ENCODE measurements around the gene PSKH1. TPM values are rescaled to one million over a fixed set of nuclear protein-coding genes. Genes with fewer than 3 reads are reported as not detected.

Gene PSKH1
- 10.7 to 19.5 TPM (median 13.7 TPM) in 3 replicates for polyA plus RNA-seq
- polyA plus RNA-seq (2011; ENCODE audit: low read depth) = 2.1 TPM
- polyA plus RNA-seq (2011; cell fraction: cytosol; rRNA removed) = 13.7 and 22.7 TPM in 2 replicates
- polyA plus RNA-seq (2011; cell fraction: nucleus; rRNA removed) = 11.7 and 15.9 TPM in 2 replicates
- 10.5 and 14.6 TPM in 2 replicates for polyA plus RNA-seq (2012; ENCODE audit: low replicate concordance)
- 24.0 to 46.9 TPM (median 42.1 TPM) in 3 replicates for polyA minus RNA-seq
- 26.7 TPM for polyA minus RNA-seq (2011; cell fraction: cytosol; rRNA and poly(A)+ RNA removed)
- 13.4 and 16.4 TPM in 2 replicates for polyA minus RNA-seq (2011; cell fraction: nucleus; rRNA and poly(A)+ RNA removed)

DNA sequence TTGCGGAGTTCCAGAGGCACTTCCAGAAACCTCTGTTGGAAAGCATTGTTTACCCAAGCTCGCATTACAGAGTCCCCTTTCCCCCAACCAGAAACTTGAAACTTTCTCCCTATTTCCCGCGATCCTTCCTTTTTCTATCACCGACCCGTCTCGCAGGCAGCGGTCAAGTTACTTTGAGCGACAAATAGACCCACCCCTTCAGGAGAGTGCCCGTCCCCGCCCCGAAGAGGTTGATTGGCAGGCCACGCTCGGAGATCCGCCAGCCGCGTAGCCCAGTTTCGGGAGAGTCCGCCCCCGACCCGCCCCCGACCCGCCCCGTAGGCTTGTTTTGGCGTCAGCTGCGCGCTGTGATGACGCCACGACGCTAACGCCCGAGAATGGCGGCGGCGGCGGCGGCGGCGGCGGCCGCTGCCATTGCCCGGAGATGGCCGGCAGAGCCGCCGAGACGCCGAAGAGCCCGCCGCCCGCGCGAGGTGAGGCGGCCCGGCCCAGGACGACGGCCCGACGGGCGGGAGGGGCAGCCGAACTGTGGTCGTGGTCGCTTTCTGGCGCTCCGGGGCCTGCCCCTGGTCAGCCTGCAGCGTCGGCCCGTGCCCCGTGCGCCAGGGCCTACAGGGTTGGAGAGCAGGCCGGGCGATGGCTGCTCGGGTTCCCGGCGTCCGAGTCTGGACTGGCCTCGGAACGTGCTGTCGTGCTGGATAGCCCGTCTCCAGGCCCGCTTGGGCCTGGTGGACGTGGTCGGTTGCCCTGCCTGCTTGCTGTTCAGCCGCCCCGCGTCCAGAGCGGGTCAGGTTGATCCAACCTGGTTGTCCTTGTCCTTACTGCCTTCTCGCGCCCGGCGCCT is at the start of gene PSKH1:
Gene PSKH1, plus strand, starts transcription at position 356 of the 844 bp plus-strand sequence. CDS start 15,496 bp downstream, outside the sequence.
- dilution Hi-C loops (cut with MboI; ENCODE audit: extremely low pct_ligation_motif_present, low sequenced_read_pairs) = no loop called here
- Histone ChIP-seq H3K79me2 (ENCODE audit: control insufficient read depth, insufficient read depth, low read length) (peaks cover 33% of the 10 kb centered on the region), H3K9me1 (ENCODE audit: control insufficient read depth, extremely low read depth, insufficient read depth, low read length) (no peaks in the 10 kb centered on the region), H3K4me1 (ENCODE audit: control insufficient read depth, extremely low read depth, insufficient read depth, low read length) (peaks cover 14% of the 10 kb centered on the region), H3K9me3 (ENCODE audit: control insufficient read depth, low read depth, low read length) (no peaks in the 10 kb centered on the region), H3K27ac (ENCODE audit: control insufficient read depth, insufficient read depth, low read length) (peak within 1 kb of the TSS; percentile 94), H3K9ac (ENCODE audit: control insufficient read depth, extremely low read depth, insufficient read depth, low read length) (peak within 1 kb of the TSS; percentile 97), H3K36me3 (ENCODE audit: control insufficient read depth in 2 of 2, extremely low read depth in 1 of 2, insufficient read depth in 2 of 2, low read length in 2 of 2) (no peaks in the 10 kb centered on the region), H3K4me3 (ENCODE audit: control insufficient read depth in 2 of 3, extremely low read depth in 1 of 3, insufficient read depth in 2 of 3, low read depth in 1 of 3, low read length in 3 of 3) (peak within 1 kb of the TSS; percentile 62 to 99 (median 66)), H3K4me2 (ENCODE audit: control insufficient read depth, extremely low read depth, insufficient read depth, low read depth, low read length) (peak within 1 kb of the TSS; percentile 92), H2AFZ (ENCODE audit: control insufficient read depth, low read length) (peak within 1 kb of the TSS; percentile 94), H3K27me3 (ENCODE audit: control insufficient read depth, extremely low read depth, insufficient read depth, low read length) (no peaks in the 10 kb centered on the region), H4K20me1 (ENCODE audit: control insufficient read depth, extremely low read depth, insufficient read depth, low read length) (no peaks in the 10 kb centered on the region)
- peak; percentile 72 for DNase-seq (ENCODE audit: low read depth, low spot score)
- FAIRE-seq = no peak
- TF ChIP-seq, protein P1, sequence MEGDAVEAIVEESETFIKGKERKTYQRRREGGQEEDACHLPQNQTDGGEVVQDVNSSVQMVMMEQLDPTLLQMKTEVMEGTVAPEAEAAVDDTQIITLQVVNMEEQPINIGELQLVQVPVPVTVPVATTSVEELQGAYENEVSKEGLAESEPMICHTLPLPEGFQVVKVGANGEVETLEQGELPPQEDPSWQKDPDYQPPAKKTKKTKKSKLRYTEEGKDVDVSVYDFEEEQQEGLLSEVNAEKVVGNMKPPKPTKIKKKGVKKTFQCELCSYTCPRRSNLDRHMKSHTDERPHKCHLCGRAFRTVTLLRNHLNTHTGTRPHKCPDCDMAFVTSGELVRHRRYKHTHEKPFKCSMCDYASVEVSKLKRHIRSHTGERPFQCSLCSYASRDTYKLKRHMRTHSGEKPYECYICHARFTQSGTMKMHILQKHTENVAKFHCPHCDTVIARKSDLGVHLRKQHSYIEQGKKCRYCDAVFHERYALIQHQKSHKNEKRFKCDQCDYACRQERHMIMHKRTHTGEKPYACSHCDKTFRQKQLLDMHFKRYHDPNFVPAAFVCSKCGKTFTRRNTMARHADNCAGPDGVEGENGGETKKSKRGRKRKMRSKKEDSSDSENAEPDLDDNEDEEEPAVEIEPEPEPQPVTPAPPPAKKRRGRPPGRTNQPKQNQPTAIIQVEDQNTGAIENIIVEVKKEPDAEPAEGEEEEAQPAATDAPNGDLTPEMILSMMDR (optimal IDR thresholded peaks at IDR 0.05 in 1 of 3, IDR thresholded peaks at IDR 0.05 in 1 of 3, conservative IDR thresholded peaks at IDR 0.05 in 1 of 3; ENCODE audit: extremely low read depth in 1 of 3, insufficient read depth in 2 of 3, low read length in 3 of 3) = no peak
- no peak for TF ChIP-seq EZH2 (IDR thresholded peaks at IDR 0.05; ENCODE audit: low read length)

DNA sequence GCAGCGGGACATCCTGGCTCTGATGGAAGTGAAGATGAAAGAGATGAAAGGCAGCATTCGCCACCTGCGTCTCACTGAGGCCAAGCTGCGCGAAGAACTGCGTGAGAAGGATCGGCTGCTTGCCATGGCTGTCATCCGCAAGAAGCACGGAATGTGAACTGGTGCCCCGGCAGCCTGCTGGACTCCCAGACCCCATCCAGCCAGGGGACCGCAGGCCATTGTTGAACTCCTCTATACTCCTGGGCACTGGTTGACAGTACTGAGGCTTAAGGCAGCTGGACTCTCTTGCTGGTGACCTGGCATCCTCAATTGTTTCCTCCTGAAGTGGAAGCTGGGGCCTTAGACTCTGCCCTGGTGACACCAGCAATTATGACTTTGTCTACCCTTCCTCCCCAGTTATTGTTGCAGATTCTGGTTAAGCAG is 49.7 kb upstream of the PSKH1 start:
- TF ChIP-seq, protein P1 (optimal IDR thresholded peaks at IDR 0.05 in 1 of 3, IDR thresholded peaks at IDR 0.05 in 1 of 3, conservative IDR thresholded peaks at IDR 0.05 in 1 of 3; ENCODE audit: extremely low read depth in 1 of 3, insufficient read depth in 2 of 3, low read length in 3 of 3) = no peak
- TF ChIP-seq EZH2 (IDR thresholded peaks at IDR 0.05; ENCODE audit: low read length) = no peak
- no peak for FAIRE-seq
- Histone ChIP-seq H3K9ac (ENCODE audit: control insufficient read depth, extremely low read depth, insufficient read depth, low read length) (peak overlapping the region; percentile 94), H3K36me3 (ENCODE audit: control insufficient read depth in 2 of 2, extremely low read depth in 1 of 2, insufficient read depth in 2 of 2, low read length in 2 of 2) (peaks cover 4 to 6% of the 10 kb centered on the region in 2 experiments), H4K20me1 (ENCODE audit: control insufficient read depth, extremely low read depth, insufficient read depth, low read length) (no peaks in the 10 kb centered on the region), H3K4me3 (ENCODE audit: control insufficient read depth in 2 of 3, extremely low read depth in 1 of 3, insufficient read depth in 2 of 3, low read depth in 1 of 3, low read length in 3 of 3) (peak overlapping the region; percentile 56 to 92 (median 79)), H3K4me1 (ENCODE audit: control insufficient read depth, extremely low read depth, insufficient read depth, low read length) (peaks cover 51% of the 10 kb centered on the region), H3K79me2 (ENCODE audit: control insufficient read depth, insufficient read depth, low read length) (peaks cover 39% of the 10 kb centered on the region), H3K4me2 (ENCODE audit: control insufficient read depth, extremely low read depth, insufficient read depth, low read depth, low read length) (peak overlapping the region; percentile 86), H3K9me3 (ENCODE audit: control insufficient read depth, low read depth, low read length) (no peaks in the 10 kb centered on the region), H2AFZ (ENCODE audit: control insufficient read depth, low read length) (peak overlapping the region; percentile 30), H3K9me1 (ENCODE audit: control insufficient read depth, extremely low read depth, insufficient read depth, low read length) (peaks cover 4% of the 10 kb centered on the region), H3K27me3 (ENCODE audit: control insufficient read depth, extremely low read depth, insufficient read depth, low read length) (no peaks in the 10 kb centered on the region), H3K27ac (ENCODE audit: control insufficient read depth, insufficient read depth, low read length) (peak overlapping the region; percentile 95)
- dilution Hi-C loops (cut with MboI; ENCODE audit: extremely low pct_ligation_motif_present, low sequenced_read_pairs) = no loop called here
- DNase-seq (ENCODE audit: low read depth, low spot score) = no peak

All from keratinocyte (primary cell).